Erythroblast (primary cell): Measurements from ENCODE around the gene MS4A12.
"Not testable (repeated sequence)": the region's sequence is repeated elsewhere in the genome, so short reads cannot be mapped to it uniquely, and the experiment has no call there.

Experiments
- DNase-seq, 2 experiments: peaks; one replicate each; lab custom pipeline; 2025; lab: John Stamatoyannopoulos, UW
- GATA1 ChIP-seq: IDR thresholded peaks from 2 replicates; pipeline ENCODE4 v1.6.1; 2011; ENCODE audit warnings: low read depth, mild to moderate bottlenecking, control low read depth, low read length, moderate library complexity
- POLR2A ChIP-seq: IDR thresholded peaks from 2 replicates; pipeline ENCODE4 v1.6.1; 2011; ENCODE audit warnings: mild to moderate bottlenecking, low read length

The MS4A12 gene

DNA sequence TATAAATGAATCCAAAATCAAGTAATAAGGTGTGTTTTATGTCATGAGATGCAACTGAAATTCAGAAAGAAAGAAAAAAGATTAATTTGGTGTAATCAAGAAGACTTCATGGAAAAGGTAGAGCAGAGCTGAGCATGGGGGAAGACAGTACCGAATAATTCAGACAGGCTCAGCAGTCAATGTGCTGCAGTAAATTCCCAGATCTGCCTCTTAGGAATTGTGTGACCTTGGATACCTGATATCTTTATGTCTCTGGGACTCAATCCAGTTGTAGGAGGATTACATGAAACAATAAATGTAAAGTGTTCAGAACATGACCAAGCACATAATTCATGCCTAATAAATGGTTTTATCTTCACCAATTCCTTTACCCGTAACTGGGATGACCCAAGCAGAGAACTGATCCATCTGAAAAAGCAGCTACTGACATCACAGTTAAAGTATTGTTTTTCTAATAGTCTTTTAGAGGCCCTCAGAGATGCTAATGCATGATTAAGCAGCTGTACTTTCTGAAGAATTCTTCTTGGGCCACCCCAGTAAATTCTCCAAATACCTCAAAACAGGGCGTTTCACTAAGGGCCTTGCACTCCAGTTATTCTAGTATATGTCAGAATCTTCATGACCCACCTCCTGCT is 7.8 kb downstream of the MS4A12 start:
- DNase-seq = no peak
- TF ChIP-seq POLR2A (no peak), GATA1 (no peak)

DNA sequence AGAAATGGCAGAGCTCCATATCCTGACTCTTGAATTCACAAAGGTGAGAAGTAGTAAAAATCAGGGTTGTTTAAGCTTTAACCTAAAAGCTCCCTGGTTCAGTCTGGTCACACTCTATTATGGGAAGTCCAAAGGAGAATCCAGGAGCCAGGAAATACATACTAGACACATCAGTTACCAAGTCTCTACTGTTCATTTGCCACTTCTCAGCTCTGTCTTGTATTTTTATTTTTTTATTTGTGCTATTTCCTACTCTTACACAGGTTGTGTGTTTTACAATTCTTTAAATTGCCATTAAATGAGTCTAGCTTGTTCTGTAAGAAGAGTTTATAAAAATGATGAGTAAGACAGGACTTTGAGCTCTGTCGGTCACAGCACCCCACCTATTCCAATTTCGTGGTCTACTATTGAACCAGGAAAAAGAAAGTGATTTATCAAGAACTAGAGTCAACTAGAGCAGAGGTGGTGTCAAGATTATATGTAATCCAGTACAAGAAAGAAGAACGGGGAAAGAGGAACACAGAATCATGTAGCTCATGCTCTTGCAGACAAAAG is 9.7 kb downstream of the MS4A12 start:
- no peak for DNase-seq

DNA sequence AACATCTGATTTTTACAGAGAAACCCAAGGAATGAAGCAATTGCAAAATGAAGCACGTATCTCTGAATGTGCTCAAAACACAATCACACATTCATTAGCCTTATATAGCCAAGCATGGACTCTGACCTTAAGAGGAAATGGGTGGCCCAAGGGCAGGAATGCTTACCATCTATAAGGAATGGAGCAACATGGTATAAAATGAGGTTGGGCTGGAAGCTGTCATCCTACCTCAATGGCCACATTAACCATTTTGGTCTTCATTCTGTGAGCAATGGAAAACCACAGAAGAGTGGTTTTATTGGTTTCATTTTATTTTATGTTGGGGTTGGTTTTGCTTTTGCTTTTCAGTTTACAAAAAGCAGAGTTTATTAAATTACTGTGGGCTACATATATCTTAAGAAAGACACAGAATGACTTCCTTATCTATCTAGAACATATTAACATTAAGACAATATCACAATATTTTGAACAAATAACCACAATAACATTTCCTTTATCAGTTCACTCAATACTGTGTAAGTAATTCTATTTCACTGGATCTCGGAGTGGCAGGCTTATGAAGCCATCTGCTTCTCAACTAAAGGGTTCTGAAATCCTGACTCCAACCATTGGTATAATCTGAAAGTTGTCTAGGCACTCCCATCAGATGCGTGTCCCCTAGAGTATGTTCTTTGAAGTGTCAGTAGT is 11.8 kb downstream of the MS4A12 start:
- TF ChIP-seq POLR2A (no peak), GATA1 (no peak)
- DNase-seq = no peak

More for the DNA sequence above, 9.7 kb downstream of the MS4A12 start:
- no peak for TF ChIP-seq GATA1
- no peak for TF ChIP-seq POLR2A

DNA sequence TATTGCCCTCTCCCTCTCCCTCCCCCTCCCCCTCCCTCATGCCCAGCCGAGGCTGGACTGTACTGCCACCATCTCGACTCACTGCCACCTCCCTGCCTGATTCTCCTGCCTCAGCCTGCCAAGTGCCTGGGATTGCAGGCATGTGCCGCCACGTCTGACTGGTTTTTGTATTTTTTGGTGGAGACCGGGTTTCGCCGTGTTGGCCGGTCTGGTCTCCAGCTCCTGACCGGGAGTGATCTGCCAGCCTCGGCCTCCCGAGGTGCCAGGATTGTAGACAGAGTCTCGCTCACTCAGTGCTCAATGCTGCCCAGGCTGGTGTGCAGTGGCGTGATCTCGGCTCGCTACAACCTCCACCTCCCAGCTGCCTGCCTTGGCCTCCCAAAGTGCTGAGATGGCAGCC is 17.0 kb downstream of the MS4A12 start:
- not testable (repeated sequence) for DNase-seq

DNA sequence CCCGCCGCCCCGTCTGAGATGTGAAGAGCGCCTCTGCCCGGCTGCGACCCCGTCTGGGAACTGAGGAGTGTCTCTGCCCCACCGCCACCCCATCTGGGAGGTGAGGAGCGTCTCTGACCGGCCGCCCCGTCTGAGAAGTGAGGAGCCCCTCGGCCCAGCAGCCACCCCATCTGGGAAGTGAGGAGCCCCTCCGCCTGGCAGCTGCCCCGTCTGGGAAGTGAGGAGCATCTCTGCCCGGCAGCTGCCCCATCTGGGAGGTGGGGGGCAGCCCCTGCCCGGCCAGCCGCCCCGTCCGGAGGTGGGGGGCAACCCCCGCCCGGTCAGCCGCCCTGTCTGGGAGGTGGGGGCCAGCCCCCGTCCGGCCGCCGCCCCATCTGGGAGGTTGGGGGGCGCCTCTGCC is 17.6 kb downstream of the MS4A12 start:
- not testable (repeated sequence) for DNase-seq

DNA sequence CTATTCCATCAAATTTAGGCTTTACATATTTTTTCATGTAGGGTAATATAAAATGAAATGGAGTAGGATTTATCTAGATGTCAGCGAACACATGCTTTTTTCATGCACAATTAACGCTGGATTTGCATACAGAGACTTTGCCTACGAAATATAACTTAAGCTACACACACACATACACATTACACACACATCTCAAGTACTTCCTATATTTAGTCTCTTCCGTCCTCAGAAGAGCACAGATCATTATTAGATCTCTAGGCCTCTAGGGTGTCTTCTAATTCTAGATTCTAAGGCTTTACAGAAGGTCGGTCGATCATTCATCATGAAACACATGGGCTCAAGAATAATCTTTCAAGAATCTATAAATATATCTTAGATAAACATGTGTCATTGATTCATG is 18.8 kb downstream of the MS4A12 start:
- no peak for TF ChIP-seq GATA1
- TF ChIP-seq POLR2A = no peak

DNA sequence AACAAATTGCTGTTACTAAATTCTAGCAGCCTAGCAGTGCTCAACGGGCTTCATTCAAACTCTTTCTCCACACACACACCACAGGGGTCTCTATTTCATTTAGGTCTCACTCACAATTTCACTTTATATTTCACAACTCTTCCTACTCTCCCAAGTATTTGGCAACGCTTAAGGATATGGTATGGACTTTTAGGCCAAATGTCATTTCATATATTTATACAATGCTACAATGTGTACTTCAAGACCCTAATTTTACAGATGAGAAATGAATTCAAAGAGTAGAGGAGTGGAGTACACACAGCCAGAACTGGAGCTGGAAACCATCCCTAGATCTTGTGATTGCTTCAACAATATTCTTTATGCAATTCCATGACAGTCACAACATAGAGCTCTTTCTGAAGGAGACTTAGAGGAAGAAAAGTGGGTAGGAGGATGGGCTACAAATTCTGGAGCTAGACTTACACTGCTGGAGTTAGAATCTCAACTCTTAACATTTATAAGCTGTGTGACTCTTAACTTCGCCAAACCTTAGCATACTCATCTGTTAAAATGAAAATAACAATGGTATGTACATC is 20.2 kb downstream of the MS4A12 start:
- no peak for DNase-seq
- no peak for TF ChIP-seq POLR2A
- no peak for TF ChIP-seq GATA1

More for the DNA sequence above, 18.8 kb downstream of the MS4A12 start:
- no peak for DNase-seq

DNA sequence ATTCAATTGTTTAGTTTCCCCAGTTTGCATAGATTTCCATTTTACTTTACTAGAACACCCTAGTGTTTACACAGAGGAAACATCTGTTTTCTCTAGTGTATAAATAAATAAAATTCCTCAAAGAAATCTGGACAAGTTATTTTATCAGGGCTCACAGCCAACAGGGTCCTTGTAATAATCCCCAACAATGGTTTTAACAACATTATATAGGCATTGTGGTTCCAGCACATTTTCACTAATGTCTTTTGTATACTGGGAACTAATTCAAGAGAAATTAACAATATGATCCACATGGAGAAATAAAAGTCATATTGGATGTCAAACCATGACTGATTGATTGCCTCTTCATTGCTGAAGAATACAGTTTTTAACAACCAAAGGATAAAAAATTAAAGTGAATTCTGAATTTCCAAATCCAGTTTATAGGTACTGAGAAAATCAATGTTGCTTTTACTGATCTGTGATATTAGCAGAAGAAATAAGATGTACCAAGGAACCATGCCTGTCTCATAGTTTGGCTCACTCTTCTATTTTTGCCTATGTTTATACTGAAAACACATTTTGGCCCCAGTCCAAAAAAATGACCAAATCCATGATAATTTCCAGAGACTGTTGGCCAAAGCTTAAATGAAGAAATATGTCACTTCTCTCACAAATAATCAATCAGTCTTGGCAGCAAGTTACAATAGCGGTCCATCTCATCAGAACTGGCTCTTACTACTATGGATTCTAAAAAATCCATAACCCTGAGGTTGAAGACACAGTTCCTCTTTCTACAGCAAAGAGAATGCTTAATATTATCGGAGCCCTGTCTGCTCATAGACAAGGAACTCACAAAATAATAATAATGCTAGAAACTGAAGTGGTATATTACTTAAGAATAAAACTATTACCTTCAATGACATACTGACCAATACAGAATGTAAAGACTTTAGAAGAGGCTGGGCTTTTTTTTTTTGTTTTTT is 21.2 kb downstream of the MS4A12 start:
- no peak for DNase-seq
- TF ChIP-seq GATA1 = no peak
- TF ChIP-seq POLR2A = no peak

DNA sequence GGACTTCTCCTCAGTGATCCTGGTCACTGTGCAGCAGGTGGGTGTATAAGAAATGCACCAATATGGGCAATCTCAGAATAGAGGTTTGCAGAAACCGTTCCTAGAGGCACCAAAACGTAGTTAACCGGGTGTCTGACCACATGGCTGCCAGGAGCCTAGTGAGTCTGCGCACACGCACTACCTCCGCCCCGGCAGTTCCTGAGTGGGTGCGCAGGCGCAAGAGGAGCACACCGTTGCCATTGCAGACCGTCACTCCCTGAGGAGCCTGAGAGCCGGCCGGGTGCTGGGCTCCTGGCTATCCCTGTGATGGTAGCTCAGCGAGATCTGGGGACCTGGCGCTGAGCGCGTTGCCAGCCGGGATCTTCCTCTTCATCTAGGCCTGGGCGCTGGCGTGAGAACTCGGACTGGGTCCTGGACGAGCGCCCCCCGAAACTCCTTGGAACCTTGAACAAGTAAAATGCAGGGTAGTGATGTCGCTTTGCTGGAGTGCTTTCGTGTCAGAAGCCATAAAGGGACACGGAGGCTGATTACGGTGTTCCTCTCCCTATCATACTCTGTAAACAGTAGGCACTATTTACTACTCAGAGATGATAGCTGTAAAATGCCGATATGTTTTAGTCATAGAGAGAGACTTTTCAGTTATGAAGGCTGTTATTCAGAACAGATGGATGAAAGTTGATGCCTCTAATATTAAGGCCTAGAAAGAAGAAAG is 22.7 kb downstream of the MS4A12 start, which contains the start of gene MS4A13:
TSS of gene MS4A13 (plus strand) at position 249 of the 712 bp plus-strand sequence. CDS start 2,692 bp downstream, outside the sequence.
- TF ChIP-seq POLR2A (no peak), GATA1 (no peak)
- no peak for DNase-seq

DNA sequence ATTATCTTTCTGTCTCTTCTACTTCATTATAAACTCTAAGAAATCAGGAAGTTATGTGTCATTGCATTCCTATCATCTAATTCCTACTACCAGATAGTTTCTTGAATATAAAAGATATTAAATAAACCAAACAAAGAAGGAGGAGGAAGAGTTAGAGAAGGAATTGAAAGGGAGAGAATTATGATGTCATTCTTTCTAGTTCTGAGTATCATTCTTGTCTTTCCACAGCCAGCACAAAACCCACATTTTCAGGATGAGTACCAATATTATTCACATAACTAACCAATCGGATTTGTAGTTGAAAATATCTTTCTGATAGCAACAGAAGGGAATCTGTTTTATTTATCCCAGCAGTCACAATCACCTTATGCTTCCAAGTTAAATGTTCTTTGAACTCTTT is 35.9 kb downstream of the MS4A12 start:
- TF ChIP-seq GATA1 (no peak), POLR2A (no peak)
- DNase-seq = no peak

DNA sequence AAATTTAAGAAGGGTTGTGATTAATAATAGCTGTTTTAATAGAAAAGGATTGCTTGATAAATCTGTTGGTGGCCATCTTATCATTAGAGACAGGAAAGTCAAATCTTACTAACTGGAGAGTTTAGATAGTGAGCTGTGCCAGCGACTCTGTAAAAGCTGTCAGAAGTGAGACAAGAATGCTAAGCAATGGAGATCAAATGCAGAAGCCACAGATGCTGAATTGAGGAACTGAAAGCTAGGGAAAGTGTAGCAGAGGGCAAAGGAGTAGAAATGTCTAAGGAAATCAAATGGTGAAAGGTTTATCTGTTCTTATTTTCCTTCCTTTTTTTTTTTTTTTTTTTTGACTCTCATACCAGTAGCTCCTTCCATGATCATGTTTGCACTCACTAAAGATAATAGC is 36.4 kb downstream of the MS4A12 start:
- DNase-seq = no peak
- TF ChIP-seq GATA1 (no peak), POLR2A (no peak)

DNA sequence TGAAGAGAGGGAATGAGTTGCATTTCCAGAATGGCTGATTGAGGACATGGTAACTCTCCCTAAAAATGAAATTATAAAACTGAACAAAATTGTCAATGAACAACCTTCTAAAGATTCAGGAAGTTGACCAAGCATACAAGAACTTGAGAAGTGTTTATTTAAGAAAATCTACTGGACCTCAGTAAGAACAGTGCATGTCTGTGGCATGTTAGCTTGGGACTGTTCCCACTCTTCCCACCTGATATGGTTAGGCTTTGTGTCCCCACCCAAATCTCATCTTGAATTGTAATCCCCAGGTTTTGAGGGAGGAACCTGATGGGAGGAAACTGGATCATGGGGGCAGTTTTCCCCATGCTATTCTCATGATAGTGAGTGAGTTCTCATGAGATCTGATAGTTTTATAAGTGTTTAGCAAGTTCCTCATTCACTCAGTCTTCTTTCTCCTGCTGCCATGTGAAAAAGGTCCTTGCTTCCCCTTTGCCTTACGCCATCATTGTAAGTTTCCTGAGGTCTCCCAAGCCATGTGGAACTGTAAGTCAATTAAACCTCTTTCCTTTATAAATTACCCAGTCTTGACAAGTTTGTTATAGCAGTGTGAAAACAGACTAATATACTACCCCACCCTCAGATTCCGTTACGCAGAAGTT is 38.0 kb downstream of the MS4A12 start:
- DNase-seq = no peak
- TF ChIP-seq POLR2A (no peak), GATA1 (no peak)

DNA sequence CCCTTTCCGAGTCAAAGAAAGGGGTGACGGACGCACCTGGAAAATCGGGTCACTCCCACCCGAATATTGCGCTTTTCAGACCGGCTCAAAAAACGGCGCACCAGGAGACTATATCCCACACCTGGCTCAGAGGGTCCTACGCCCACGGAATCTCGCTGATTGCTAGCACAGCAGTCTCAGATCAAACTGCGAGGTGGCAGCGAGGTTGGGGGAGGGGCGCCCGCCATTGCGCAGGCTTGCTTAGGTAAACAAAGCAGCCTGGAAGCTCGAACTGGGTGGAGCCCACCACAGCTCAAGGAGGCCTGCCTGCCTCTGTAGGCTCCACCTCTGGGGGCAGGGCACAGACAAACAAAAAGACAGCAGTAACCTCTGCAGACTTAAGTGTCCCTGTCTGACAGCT is 39.8 kb downstream of the MS4A12 start:
- not testable (repeated sequence) for DNase-seq

DNA sequence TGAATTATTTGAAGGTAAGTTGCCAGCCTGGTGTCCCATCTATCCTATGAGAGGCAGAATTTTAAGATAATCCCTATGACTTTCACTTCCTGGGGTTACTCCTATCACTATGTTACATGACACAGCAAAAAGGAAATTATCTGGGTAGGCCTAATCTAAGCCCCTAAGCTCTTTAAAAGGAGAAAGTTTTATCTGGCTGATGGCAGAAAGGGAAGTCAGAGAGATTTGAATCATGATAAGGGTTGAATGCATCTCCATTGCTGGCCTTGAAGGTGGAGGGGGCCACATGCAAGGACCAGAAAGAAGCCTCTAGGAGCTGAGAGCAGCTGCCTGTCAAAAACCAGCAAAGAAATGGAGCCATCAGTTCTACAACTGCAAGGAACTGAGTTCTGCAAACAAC is 46.0 kb downstream of the MS4A12 start:
- not testable (repeated sequence) for DNase-seq
